T follicular helper cell (primary cell): ENCODE results near the gene SLC7A8.

Experiments
- DNase-seq: peaks from one replicate; pipeline ENCODE4 v3.0.0-alpha.2; 2020; ENCODE audit warnings: low read depth

The SLC7A8 gene

GRCh38 chr14:23182372-23183157 is 895 bp downstream of the SLC7A8 start:
- peak; percentile 10 for DNase-seq

GRCh38 chr14:23181946-23182345 is 1.5 kb downstream of the SLC7A8 start:
- no peak for DNase-seq

- DNase-seq, result no peak
Measured at GRCh38 chr14:23181453-23181852, 2.0 kb downstream of the SLC7A8 start.

- no peak for DNase-seq
Measured at GRCh38 chr14:23177181-23177580, 6.3 kb downstream of the SLC7A8 start.

GRCh38 chr14:23175823-23176222 is 7.6 kb downstream of the SLC7A8 start:
- DNase-seq, result no peak

- DNase-seq, result no peak
Measured at GRCh38 chr14:23174296-23175184, 8.9 kb downstream of the SLC7A8 start.

- DNase-seq, result no peak
Measured at GRCh38 chr14:23173796-23174195, 9.7 kb downstream of the SLC7A8 start.

- no peak for DNase-seq
Measured at GRCh38 chr14:23173031-23173430, 10.4 kb downstream of the SLC7A8 start.

- DNase-seq, result no peak
Measured at GRCh38 chr14:23172574-23172973, 10.9 kb downstream of the SLC7A8 start.

- DNase-seq, result no peak
Measured at GRCh38 chr14:23172096-23172495, 11.4 kb downstream of the SLC7A8 start.

GRCh38 chr14:23171222-23171975 is 12.1 kb downstream of the SLC7A8 start:
- DNase-seq, result no peak

GRCh38 chr14:23169622-23170021 is 13.8 kb downstream of the SLC7A8 start:
- no peak for DNase-seq

- no peak for DNase-seq
Measured at GRCh38 chr14:23168246-23168645, 15.2 kb downstream of the SLC7A8 start.

- DNase-seq, result no peak
Measured at GRCh38 chr14:23167116-23167847, 16.2 kb downstream of the SLC7A8 start.

GRCh38 chr14:23164949-23165348 is 18.5 kb downstream of the SLC7A8 start:
- no peak for DNase-seq

GRCh38 chr14:23164250-23164649 is 19.2 kb downstream of the SLC7A8 start:
- DNase-seq, result no peak

GRCh38 chr14:23163830-23164229 is 19.6 kb downstream of the SLC7A8 start:
- DNase-seq, result no peak

GRCh38 chr14:23162800-23163199 is 20.7 kb downstream of the SLC7A8 start:
- DNase-seq, result no peak

- DNase-seq, result no peak
Measured at GRCh38 chr14:23162005-23162404, 21.5 kb downstream of the SLC7A8 start.

GRCh38 chr14:23160924-23161522 is 22.4 kb downstream of the SLC7A8 start:
- no peak for DNase-seq

- DNase-seq, result no peak
Measured at GRCh38 chr14:23159532-23159931, 23.9 kb downstream of the SLC7A8 start.
